HG03565 (cell line): ENCODE data around the gene PLEKHH1.
"Not testable (repeated sequence)": the region's sequence is repeated elsewhere in the genome, so short reads cannot be mapped to it uniquely, and the experiment has no call there.

Experiments
- ATAC-seq: cut with Tn5 transposase; IDR thresholded peaks from one replicate; pipeline ENCODE4 v1.9.1; 2021; ENCODE audit warnings: mild to moderate bottlenecking, moderate library complexity; ENCODE audit not compliant: unreplicated experiment

Gene PLEKHH1

DNA sequence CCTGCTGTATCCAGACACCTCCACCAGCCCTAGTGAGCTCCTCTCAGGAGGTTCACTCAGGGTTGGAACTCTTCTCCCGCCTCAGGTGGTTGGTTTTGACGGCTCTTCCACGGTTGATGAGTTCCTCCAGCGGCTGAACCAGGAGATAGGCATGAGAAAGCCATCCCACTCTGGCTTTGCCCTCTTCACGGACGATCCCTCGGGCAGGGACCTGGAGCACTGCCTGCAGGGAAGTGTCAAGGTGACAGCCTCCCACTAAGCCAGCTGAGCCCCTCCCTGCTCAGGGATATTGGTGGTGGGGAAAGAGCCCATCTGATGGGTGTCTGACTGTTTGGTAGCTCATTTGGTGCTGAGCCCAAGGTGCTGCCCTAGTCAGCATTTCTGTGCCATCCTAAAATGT lies 46.5 kb downstream of the PLEKHH1 start:
- no peak for ATAC-seq

DNA sequence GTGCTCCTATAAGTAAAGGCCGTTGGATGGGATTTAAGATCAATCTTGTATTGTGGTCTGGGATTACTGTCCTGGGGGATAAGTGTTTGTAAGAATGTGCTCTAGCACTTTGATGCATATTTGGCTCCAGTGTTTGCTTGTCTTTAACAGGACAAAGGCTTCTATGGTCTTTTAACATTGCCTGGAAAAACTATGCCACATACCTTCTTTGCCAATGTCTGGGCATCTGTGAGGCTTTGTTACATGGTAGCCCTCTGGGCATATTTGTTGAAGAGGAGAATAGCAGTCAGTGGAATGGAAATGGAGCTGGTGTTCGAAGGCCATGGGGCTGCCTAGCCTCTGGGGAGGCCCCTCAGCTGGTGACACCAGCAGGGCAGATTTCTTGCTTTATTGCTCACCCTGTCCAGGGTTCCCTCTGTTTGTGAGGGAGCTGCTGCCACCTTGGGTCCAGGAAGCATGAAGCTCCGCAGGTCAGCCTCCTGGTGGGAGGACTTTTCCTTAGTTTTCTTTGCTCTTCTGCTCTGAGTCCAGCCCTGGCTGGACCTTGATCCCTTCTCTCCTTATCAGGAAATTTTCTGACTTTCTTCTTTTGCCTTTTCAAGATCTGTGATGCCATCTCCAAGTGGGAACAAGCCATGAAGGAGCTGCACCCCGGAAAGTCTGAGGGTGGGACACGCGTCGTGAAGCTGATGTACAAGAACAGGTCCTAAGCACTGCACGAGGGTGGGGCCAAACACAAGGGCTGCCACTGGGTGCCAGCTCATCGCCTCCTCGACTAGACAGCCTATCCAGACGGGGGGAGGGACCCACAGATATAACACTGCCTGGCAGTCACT lies 47.5 kb downstream of the PLEKHH1 start:
- ATAC-seq, result no peak

GRCh38 chr14:67581643-67582042 lies 48.6 kb downstream of the PLEKHH1 start:
- no peak for ATAC-seq

- ATAC-seq, result no peak
Measured at GRCh38 chr14:67582061-67582460, 49.0 kb downstream of the PLEKHH1 start.

GRCh38 chr14:67583711-67584644 lies 50.9 kb downstream of the PLEKHH1 start:
- ATAC-seq, result no peak

DNA sequence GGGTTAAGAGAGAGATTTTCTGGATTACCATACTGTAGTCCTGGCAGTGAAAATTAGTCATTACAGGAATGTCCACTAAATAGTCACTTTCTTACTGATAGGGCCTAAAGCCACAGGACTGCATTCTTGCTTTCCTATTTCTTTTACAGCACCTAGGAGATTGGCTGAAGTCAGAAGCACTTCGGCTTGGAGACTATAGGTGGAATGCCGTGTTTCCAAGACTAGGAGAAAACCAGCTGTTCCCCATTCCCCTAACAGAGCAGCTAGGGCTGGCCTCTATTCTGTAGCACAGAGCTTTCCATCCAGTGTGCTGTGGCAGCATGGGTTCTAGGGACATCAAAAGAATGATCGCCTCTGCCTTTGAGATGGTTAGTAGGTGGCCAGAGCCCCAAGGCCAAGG lies 51.9 kb downstream of the PLEKHH1 start:
- no peak for ATAC-seq

DNA sequence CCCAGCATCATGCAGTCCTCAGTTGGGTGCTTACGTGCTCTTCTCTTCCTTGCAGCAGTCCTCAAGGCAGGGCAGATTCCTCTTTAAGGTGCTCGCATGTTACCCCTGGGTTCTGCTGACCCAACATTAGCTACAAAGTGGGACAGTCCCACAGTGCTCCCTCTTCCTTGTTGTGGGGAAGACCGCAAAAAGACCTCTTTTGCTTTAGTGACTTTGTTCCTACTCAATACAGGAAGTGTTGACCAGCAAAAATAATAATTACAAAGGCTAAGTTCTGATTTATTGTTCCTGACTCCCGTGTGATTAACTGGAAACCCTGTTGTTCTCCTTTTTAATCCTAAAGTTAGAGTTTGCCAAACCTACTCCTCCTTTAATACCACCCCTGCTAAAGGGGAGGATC lies 53.3 kb downstream of the PLEKHH1 start:
- ATAC-seq, result no peak

GRCh38 chr14:67589204-67589770 lies 56.2 kb downstream of the PLEKHH1 start:
- ATAC-seq, result no peak

GRCh38 chr14:67593650-67594049 lies 60.6 kb downstream of the PLEKHH1 start:
- not testable (repeated sequence) for ATAC-seq

DNA sequence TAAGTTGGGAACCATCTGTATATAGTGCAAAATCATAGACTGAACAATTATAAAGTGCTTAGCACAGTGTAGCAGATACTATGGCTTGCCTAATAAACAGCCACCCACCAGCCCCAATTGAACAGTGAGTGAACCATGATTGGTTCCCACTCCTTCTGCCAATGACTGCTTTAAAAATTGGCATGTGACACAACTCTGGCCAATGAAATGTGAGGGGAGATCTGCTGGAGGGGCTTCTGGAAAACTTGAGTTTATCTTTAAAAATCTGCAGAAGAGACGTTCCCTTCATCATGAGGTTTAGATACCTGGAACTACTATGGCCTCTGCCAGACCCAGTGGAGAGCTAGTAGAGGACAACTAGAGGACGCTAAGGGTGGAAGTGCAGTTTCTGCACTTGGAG lies 62.3 kb downstream of the PLEKHH1 start:
- no peak for ATAC-seq

DNA sequence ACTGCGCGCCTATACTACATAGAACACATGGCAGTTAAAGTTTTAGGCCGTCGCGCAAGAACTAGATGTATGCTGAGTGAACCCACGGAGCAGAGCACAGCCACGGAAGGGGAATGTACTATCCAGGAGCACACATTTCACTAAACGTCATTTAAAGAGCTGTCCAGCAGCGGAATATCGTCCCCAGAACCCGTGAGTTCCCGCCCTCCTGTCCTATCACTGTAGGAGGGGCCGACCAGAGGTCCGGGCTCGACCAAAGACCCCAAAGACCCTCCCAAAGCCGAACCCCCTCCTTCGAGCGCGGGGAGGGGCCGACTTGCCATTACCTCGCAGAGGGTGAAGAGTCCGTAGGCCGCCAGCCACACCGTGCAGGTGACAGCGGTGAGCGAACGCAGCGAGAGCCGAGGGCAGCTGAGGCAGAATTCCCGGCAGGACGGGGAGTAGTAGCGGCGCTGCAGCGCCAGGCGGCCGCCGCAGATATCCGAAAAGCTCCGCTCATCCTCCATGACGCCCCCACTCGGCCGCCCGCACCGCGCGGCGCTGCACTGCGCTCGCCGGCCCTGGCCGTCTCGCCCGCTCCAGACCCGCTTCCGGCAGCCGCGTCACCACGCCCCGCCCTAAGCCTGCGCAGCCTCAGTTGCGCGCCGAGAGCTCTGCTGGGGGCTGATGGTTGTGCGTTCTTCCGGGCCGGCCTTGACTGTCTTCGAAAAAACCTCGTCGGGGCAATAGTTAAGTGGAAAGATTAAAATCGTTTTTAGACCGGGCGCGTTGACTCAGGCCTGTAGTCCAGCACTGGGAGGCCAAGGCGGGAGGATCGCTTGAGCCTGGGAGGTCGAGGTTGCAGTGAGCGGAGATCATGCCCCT lies 66.8 kb downstream of the PLEKHH1 start, which contains the start of gene PIGH:
Gene PIGH (minus strand): TSS at position 571 of the 864 bp plus-strand sequence. CDS start 65 bp downstream, at position 506.
- peak; percentile 83 for ATAC-seq

- not testable (repeated sequence) for ATAC-seq
Measured at GRCh38 chr14:67600562-67600974, 67.5 kb downstream of the PLEKHH1 start.

GRCh38 chr14:67602076-67602475 lies 69.0 kb downstream of the PLEKHH1 start:
- no peak for ATAC-seq

- ATAC-seq, result peak; percentile 66
Measured at GRCh38 chr14:67602995-67603545, 70.0 kb downstream of the PLEKHH1 start.

- no peak for ATAC-seq
Measured at GRCh38 chr14:67607646-67608045, 74.6 kb downstream of the PLEKHH1 start.

- ATAC-seq, result no peak
Measured at GRCh38 chr14:67609642-67610310, 76.7 kb downstream of the PLEKHH1 start.

DNA sequence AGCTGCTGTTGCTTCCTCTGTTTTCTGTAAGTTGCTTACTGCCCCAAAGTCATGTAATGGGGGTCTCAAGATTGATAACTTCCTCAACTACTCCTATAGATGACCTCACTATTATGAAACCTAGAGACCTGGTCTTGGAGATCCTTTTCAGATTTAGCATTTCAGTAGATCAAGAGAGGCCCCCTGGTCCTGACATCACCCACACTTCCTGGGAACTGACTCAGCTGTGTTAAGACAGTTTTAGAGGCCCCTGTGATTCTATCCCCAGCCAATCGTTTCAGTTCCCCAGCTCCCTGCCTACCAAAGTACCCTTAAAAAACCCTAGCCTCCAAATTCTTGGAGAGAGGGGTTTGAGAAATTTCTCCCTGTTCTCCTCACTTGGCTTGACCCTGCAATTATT lies 77.4 kb downstream of the PLEKHH1 start:
- ATAC-seq, result no peak

GRCh38 chr14:67618617-67619063 lies 85.5 kb downstream of the PLEKHH1 start:
- peak; percentile 45 for ATAC-seq

- ATAC-seq, result peak; percentile 81
Measured at GRCh38 chr14:67619446-67620216, 86.5 kb downstream of the PLEKHH1 start, which contains the start of gene ARG2. ARG2 (plus strand) TSS chr14:67619920; CDS start chr14:67619978, 58 bp downstream.
